Measurements from ENCODE around the gene MDGA2. TPM values are rescaled to one million over a fixed set of nuclear protein-coding genes. Genes with fewer than 3 reads are reported as not detected.

The MDGA2 gene
- total and polyA plus RNA-seq, 2 of the 4 experiments (the other 2 are of a cell fraction), result 0.02 TPM; not detected in 1

DNA sequence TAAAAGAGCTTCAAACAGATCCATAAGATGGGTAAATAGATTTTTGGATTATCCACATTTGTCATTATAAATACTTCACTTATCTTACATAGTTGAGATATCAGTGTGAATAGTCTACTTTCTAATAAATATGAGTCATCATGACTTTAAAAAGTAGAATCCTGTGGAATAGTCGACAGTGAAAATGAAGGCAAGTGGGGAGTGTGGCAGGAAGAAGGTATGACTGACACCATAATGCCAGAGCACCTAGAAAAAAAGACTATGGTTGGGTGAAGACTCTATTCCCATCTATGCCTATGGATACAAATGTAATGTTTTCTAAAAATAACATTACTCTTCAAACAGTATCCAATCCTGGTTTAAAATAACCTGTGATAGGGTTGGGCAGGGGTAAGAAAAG lies 117.5 kb downstream of the MDGA2 start:
- no peak overlapping the region for H2AK9ac ChIP-seq (replicated peaks; ENCODE audit: low read depth, low read length, poor library complexity)
- no peaks in the 10 kb centered on the region for H3K36me3 ChIP-seq (ENCODE audit: control insufficient read depth, insufficient read depth, low read length)
- no peak overlapping the region for H3K56ac ChIP-seq (ENCODE audit: extremely low read depth, insufficient read depth, low read length)
- no peak overlapping the region for H2AK5ac ChIP-seq (ENCODE audit: low read depth, low read length)
- no peak overlapping the region for H3K27ac ChIP-seq (ENCODE audit: insufficient read depth, low read length)
- no peak overlapping the region for H2BK15ac ChIP-seq (ENCODE audit: low read depth, low read length)
- H3K9me1 ChIP-seq (ENCODE audit: insufficient read depth, low read length), result no peaks in the 10 kb centered on the region
- TF ChIP-seq RFX5 (IDR thresholded peaks at IDR 0.05; ENCODE audit: low read depth, low read length), result no peak
- no peak for TF ChIP-seq NFE2L2 (IDR thresholded peaks at IDR 0.05; ENCODE audit: low read depth, low read length)
- TF ChIP-seq MAFK (IDR thresholded peaks at IDR 0.05; ENCODE audit: low read depth, low read length), result no peak
- TF ChIP-seq RCOR1 (IDR thresholded peaks at IDR 0.05; ENCODE audit: insufficient replicate concordance, low read length), result no peak
- TF ChIP-seq, protein P1, sequence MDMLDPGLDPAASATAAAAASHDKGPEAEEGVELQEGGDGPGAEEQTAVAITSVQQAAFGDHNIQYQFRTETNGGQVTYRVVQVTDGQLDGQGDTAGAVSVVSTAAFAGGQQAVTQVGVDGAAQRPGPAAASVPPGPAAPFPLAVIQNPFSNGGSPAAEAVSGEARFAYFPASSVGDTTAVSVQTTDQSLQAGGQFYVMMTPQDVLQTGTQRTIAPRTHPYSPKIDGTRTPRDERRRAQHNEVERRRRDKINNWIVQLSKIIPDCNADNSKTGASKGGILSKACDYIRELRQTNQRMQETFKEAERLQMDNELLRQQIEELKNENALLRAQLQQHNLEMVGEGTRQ (IDR thresholded peaks at IDR 0.05; ENCODE audit: low read depth, low read length), result no peak
- TF ChIP-seq MAZ (IDR thresholded peaks at IDR 0.05; ENCODE audit: borderline replicate concordance, low read depth, low read length), result no peak
- no peak for TF ChIP-seq CEBPB (IDR thresholded peaks at IDR 0.05; ENCODE audit: low read depth, low read length)
- TF ChIP-seq POLR2A (IDR thresholded peaks at IDR 0.05; ENCODE audit: low read depth, low read length), result no peak
- TF ChIP-seq, protein P2, sequence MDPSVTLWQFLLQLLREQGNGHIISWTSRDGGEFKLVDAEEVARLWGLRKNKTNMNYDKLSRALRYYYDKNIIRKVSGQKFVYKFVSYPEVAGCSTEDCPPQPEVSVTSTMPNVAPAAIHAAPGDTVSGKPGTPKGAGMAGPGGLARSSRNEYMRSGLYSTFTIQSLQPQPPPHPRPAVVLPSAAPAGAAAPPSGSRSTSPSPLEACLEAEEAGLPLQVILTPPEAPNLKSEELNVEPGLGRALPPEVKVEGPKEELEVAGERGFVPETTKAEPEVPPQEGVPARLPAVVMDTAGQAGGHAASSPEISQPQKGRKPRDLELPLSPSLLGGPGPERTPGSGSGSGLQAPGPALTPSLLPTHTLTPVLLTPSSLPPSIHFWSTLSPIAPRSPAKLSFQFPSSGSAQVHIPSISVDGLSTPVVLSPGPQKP (IDR thresholded peaks at IDR 0.05; ENCODE audit: borderline replicate concordance, low read depth, low read length), result no peak
- no peak for TF ChIP-seq BHLHE40 (IDR thresholded peaks at IDR 0.05; ENCODE audit: low read depth, low read length)
- TF ChIP-seq, protein P3, sequence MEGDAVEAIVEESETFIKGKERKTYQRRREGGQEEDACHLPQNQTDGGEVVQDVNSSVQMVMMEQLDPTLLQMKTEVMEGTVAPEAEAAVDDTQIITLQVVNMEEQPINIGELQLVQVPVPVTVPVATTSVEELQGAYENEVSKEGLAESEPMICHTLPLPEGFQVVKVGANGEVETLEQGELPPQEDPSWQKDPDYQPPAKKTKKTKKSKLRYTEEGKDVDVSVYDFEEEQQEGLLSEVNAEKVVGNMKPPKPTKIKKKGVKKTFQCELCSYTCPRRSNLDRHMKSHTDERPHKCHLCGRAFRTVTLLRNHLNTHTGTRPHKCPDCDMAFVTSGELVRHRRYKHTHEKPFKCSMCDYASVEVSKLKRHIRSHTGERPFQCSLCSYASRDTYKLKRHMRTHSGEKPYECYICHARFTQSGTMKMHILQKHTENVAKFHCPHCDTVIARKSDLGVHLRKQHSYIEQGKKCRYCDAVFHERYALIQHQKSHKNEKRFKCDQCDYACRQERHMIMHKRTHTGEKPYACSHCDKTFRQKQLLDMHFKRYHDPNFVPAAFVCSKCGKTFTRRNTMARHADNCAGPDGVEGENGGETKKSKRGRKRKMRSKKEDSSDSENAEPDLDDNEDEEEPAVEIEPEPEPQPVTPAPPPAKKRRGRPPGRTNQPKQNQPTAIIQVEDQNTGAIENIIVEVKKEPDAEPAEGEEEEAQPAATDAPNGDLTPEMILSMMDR (conservative IDR thresholded peaks at IDR 0.05; ENCODE audit: low read depth, low read length), result no peak
- no peak for TF ChIP-seq CHD1 (IDR thresholded peaks at IDR 0.05; ENCODE audit: low read depth, low read length)
- no peak for TF ChIP-seq SMC3 (IDR thresholded peaks at IDR 0.05; ENCODE audit: low read depth, low read length)
- no peak for TF ChIP-seq FOS (IDR thresholded peaks at IDR 0.05; ENCODE audit: low read depth, low read length)
- TF ChIP-seq MXI1 (IDR thresholded peaks at IDR 0.05; ENCODE audit: borderline replicate concordance, low read depth, low read length), result no peak
- TF ChIP-seq RAD21 (IDR thresholded peaks at IDR 0.05; ENCODE audit: low read length), result no peak
- no peaks in the 10 kb centered on the region for H3K4me1 ChIP-seq (ENCODE audit: control insufficient read depth, insufficient read depth, low read length)
- no peak overlapping the region for H4K8ac ChIP-seq (ENCODE audit: low read depth in 2 of 2, low read length in 2 of 2)
- no peak overlapping the region for H2BK20ac ChIP-seq (ENCODE audit: low read depth, low read length)
- dilution Hi-C loops (cut with HindIII; ENCODE audit: low sequenced_read_pairs, unreplicated experiment), result no loop called here
- ChIA-PET POLR2A (ENCODE audit: unreplicated experiment) (no interaction called here), CTCF (no interaction called here)
- no peaks in the 10 kb centered on the region for H3K27me3 ChIP-seq (ENCODE audit: control insufficient read depth, insufficient read depth, low read length)
- H3K18ac ChIP-seq (ENCODE audit: low read depth, low read length), result no peak overlapping the region
- in situ Hi-C loops (cut with MboI; ENCODE audit: low sequenced_read_pairs), result no loop called here
- H3K9me3 ChIP-seq (ENCODE audit: control insufficient read depth, insufficient read depth, low read length), result no peaks in the 10 kb centered on the region
- no peak overlapping the region for H2AFZ ChIP-seq (replicated peaks; ENCODE audit: low read length, poor library complexity)
- intact Hi-C loops (cut with micrococcal nuclease), result no loop called here
- no peak for ATAC-seq (ENCODE audit: low read depth)
- H3K23ac ChIP-seq (ENCODE audit: low read depth, low read length), result no peak overlapping the region
- H4K91ac ChIP-seq (ENCODE audit: insufficient read depth, low read depth, low read length), result no peak overlapping the region
- H2BK120ac ChIP-seq (ENCODE audit: low read depth, low read length), result no peak overlapping the region
- no peak overlapping the region for H3K14ac ChIP-seq (replicated peaks; ENCODE audit: low read depth, low read length)
- no CpG with 5 or more reads among the region's 1 CpG for WGBS, 2 experiments (ENCODE audit: extremely low coverage in 2 of 2, insufficient read length in 1 of 2)
- H3K4me2 ChIP-seq (ENCODE audit: low read depth, low read length), result no peak overlapping the region
- BruUV-seq (replicated peaks), result no TSS peak
- H4K20me1 ChIP-seq (ENCODE audit: insufficient read depth, low read length), result no peaks in the 10 kb centered on the region
- H2BK5ac ChIP-seq (ENCODE audit: low read depth, low read length, poor library complexity, severe bottlenecking), result no peak overlapping the region
- H3K9ac ChIP-seq (ENCODE audit: low read depth, low read length), result no peak overlapping the region
- DNase-seq, result no peak
- no peak overlapping the region for H3K4ac ChIP-seq (ENCODE audit: low read depth, low read length)
- no peaks in the 10 kb centered on the region for H3K79me1 ChIP-seq (ENCODE audit: low read depth in 1 of 2, low read length in 2 of 2)
- no peak overlapping the region for H3K4me3 ChIP-seq (ENCODE audit: insufficient read depth, low read depth, low read length)
- H4K5ac ChIP-seq (ENCODE audit: low read depth, low read length), result no peak overlapping the region

Data from IMR-90 (cell line).